B cell (primary cell): ENCODE results near the gene NMD3. TPM values are rescaled to one million over a fixed set of nuclear protein-coding genes. Genes with fewer than 3 reads are reported as not detected.

ENCODE experiments used
- ATAC-seq: fragments of 200-7000 bp; cut with Tn5 transposase; one replicate; pipeline ENCODE4 v1.10.0; 2021; ENCODE audit warnings: low read depth, mild to moderate bottlenecking, moderate number of reproducible peaks, moderate library complexity
- CTCF ChIA-PET: fragments of 350-600 bp; sonication (Branson Sonifier 250); formaldehyde crosslinking; loops from one replicate; lab custom pipeline; 2021; ENCODE audit warnings: antibody characterized with exemption, inconsistent platforms; lab: Charles Lee
- POLR2A ChIA-PET: fragments of 350-600 bp; sonication (Branson Sonifier 250); formaldehyde crosslinking; loops from one replicate; lab custom pipeline; 2021; ENCODE audit warnings: antibody characterized with exemption; lab: Charles Lee
- DNase-seq: peaks from one replicate; pipeline ENCODE4 v3.0.0; 2013
- H2AFZ ChIP-seq: 2 replicates; pipeline ENCODE4 v1.6.1; 2012; ENCODE audit warnings: mild to moderate bottlenecking, low read depth, low read length; ENCODE audit not compliant: insufficient read depth, poor library complexity, severe bottlenecking
- H3K27ac ChIP-seq, 2 donors: 1 replicate in 1 of 2; 2 replicates in 1 of 2; pipeline ENCODE4 v1.5.1; 2012 to 2013; ENCODE audit warnings: low read length in 2 of 2, mild to moderate bottlenecking in 2 of 2, moderate library complexity in 1 of 2
- H3K27me3 ChIP-seq, 4 experiments: fragments of 200-600 bp in 1 of 4; sonication (generic) in 1 of 4; replicated peaks in 1 of 4; 1 replicate in 2 of 4; 2 replicates in 2 of 4; pipeline versions ENCODE4 v1.6.1 to v1.7.0; 2013 to 2016; ENCODE audit warnings: low read length in 3 of 4, mild to moderate bottlenecking in 2 of 4, mixed read lengths in 1 of 4, moderate library complexity in 1 of 4; ENCODE audit not compliant: insufficient read depth in 4 of 4, control insufficient read depth in 3 of 4; ENCODE audit errors: control extremely low read depth in 1 of 4
- H3K36me3 ChIP-seq, 2 experiments: replicated peaks in 1 of 2; 1 replicate in 1 of 2; 2 replicates in 1 of 2; pipeline versions ENCODE4 v1.6.1 to v1.7.1; 2013; ENCODE audit warnings: low read length in 1 of 2; ENCODE audit not compliant: insufficient read depth in 2 of 2, control insufficient read depth in 1 of 2; ENCODE audit errors: control extremely low read depth in 1 of 2, extremely low read depth in 1 of 2
- H3K4me1 ChIP-seq, 2 donors: fragments of 200-600 bp in 1 of 2; sonication (generic) in 1 of 2; 1 replicate in 1 of 2; 2 replicates in 1 of 2; pipeline versions ENCODE4 v1.5.1 to v1.6.1; 2013 to 2017; ENCODE audit warnings: low read length in 2 of 2; ENCODE audit not compliant: control insufficient read depth in 2 of 2, insufficient read depth in 2 of 2
- H3K4me2 ChIP-seq: replicated peaks from 2 replicates; pipeline ENCODE3; 2012; ENCODE audit warnings: mild to moderate bottlenecking, low read depth, low read length; ENCODE audit not compliant: poor library complexity, severe bottlenecking
- H3K4me3 ChIP-seq, 5 experiments: fragments of 200-600 bp in 1 of 5; sonication (generic) in 1 of 5; 1 replicate in 3 of 5; 2 replicates in 2 of 5; pipeline versions ENCODE4 v1.5.1 to v1.7.0; 2011 to 2016; ENCODE audit warnings: low read length in 4 of 5, mild to moderate bottlenecking in 4 of 5, low read depth in 2 of 5, control low read depth in 1 of 5, moderate library complexity in 1 of 5; ENCODE audit not compliant: insufficient read depth in 1 of 5; ENCODE audit errors: control extremely low read depth in 1 of 5, extremely low read depth in 1 of 5
- H3K79me2 ChIP-seq: fragments of 200-600 bp; sonication (generic); one replicate; pipeline ENCODE4 v1.6.0; 2016; ENCODE audit warnings: low read length; ENCODE audit not compliant: control insufficient read depth, insufficient read depth
- H3K9ac ChIP-seq: fragments of 200-600 bp; sonication (generic); 2 replicates; pipeline ENCODE4 v1.6.1; 2017; ENCODE audit warnings: mild to moderate bottlenecking, low read length, moderate library complexity
- H3K9me3 ChIP-seq, 3 donors: one replicate each; pipeline versions ENCODE4 v1.6.1 to v1.7.1; 2013; ENCODE audit warnings: low read length in 2 of 3; ENCODE audit not compliant: control insufficient read depth in 2 of 3, insufficient read depth in 1 of 3; ENCODE audit errors: control extremely low read depth in 1 of 3
- H4K20me1 ChIP-seq: 2 replicates; pipeline ENCODE4 v1.6.0; 2012; ENCODE audit warnings: mild to moderate bottlenecking, low read length; ENCODE audit not compliant: insufficient read depth, control insufficient read depth, poor library complexity, severe bottlenecking
- H3K27ac Mint-ChIP-seq: one replicate; pipeline ENCODE4 v1.8.0; 2021; ENCODE audit warnings: mixed read lengths
- H3K27me3 Mint-ChIP-seq: one replicate; pipeline ENCODE4 v1.8.0; 2021; ENCODE audit warnings: mixed read lengths
- H3K4me1 Mint-ChIP-seq: one replicate; pipeline ENCODE4 v1.8.0; 2021; ENCODE audit warnings: mixed read lengths
- H3K4me3 Mint-ChIP-seq: one replicate; pipeline ENCODE4 v1.8.0; 2021; ENCODE audit warnings: mixed read lengths
- H3K9me3 Mint-ChIP-seq: one replicate; pipeline ENCODE4 v1.8.0; 2022; ENCODE audit warnings: mixed read lengths; ENCODE audit not compliant: insufficient read depth
- CTCF ChIP-seq: fragments of 200-600 bp; IDR thresholded peaks from one replicate; pipeline ENCODE4 v1.8.0; 2022; ENCODE audit warnings: antibody characterized with exemption, mild to moderate bottlenecking
- EZH2 ChIP-seq: IDR thresholded peaks from 2 replicates; pipeline ENCODE4 v1.6.1; 2012; ENCODE audit warnings: borderline replicate concordance, low read depth, mild to moderate bottlenecking, moderate library complexity, low read length; ENCODE audit not compliant: insufficient read depth, poor library complexity, severe bottlenecking
- WGBS: methylation state at CpG from one replicate; pipeline ENCODE4 v1.1.5; 2013; ENCODE audit warnings: missing lambda C conversion rate; ENCODE audit not compliant: insufficient coverage; 5-methylcytosine and 5-hydroxymethylcytosine counted together
- intact Hi-C: fragments of 100-400 bp; cut with micrococcal nuclease; formaldehyde crosslinking; loops from one replicate; pipeline ENCODE4 v1.10.0; 2022
- polyA plus RNA-seq: library from polyadenylated mRNA; depleted of rRNA; stranded (reverse); fragments of >200 nt; gene quantifications from 2 replicates; pipeline ENCODE4 v1.2.3, GENCODE V29; 2012
- total RNA-seq, 2 donors: library from RNA; stranded (reverse); fragments of 120-200 nt in 1 of 2; gene quantifications; 1 replicate in 1 of 2; 2 replicates in 1 of 2; pipeline versions ENCODE4 v1.2.3 to v1.2.4, GENCODE V29; 2013 to 2022

NMD3 gene
- total and polyA plus RNA-seq, 2 donors (not counting 1 experiment from before 2014, with no cell fraction given): 14.5 to 38.0 TPM

- WGBS: 100% methylated on average over 1 of the region's 2 CpGs
- Histone ChIP-seq H3K79me2 (no peaks in the 10 kb centered on the region), H3K27me3 (no peaks in the 10 kb centered on the region), H3K4me1 (no peaks in the 10 kb centered on the region), H4K20me1 (no peaks in the 10 kb centered on the region), H3K4me3 (no peak overlapping the region), H3K9ac (no peak overlapping the region), H3K27ac (no peak overlapping the region), H3K36me3 (peaks cover 0 to 1% of the 10 kb centered on the region in 2 experiments), H3K9me3 (peaks cover 0 to 10% (median under 1%) of the 10 kb centered on the region in 3 donors), H2AFZ (no peak overlapping the region), H3K4me2 (no peak overlapping the region)
- Mint-ChIP-seq H3K27ac (no peak overlapping the region), H3K4me1 (no peaks in the 10 kb centered on the region), H3K4me3 (no peak overlapping the region), H3K27me3 (no peaks in the 10 kb centered on the region), H3K9me3 (peaks cover 5% of the 10 kb centered on the region)
- intact Hi-C loops: no loop called here
- DNase-seq (no peak), ATAC-seq (no peak)
- no peak for TF ChIP-seq CTCF
- TF ChIP-seq EZH2: no peak
- ChIA-PET POLR2A (no interaction called here), CTCF (interaction anchor here (1.2 kb wide), 1 partner anchor 12 kb away, joined by 4 read pairs; no protein-coding TSS in a partner anchor)
These were observed 51.4 kb downstream of the NMD3 start for GRCh38 chr3:161272524-161272923.

DNA sequence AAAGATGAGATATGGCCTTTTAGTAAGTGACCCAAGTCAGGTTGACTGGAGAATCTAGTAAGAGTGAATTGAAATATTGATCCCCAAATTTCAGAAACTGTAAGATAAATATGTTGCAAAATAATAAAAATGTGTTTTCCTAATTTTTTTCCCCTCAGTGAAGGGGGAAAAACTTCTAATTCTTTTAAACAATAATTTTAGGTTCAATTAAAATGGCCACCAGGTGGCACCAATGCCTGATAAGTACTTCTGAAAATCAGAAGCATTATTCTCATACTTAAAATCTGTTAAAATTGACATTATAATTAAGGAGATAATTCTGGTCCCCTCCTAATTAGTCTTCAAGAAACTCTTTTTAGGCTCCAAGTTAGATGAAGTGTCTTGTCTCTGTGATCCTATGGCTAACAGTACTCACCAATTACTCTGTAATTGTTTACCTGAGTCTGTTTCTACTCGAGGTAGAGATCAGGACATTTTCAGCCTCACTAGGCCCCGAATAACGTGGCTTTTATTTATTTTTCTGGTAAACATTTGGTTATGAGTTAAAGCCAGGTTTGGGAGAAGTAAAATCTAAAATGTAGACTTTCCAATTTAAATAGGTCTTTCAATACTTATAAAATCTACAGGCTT is 52.6 kb downstream of the NMD3 start:
- Histone ChIP-seq H3K27ac (no peak overlapping the region), H3K79me2 (no peaks in the 10 kb centered on the region), H3K9ac (no peak overlapping the region), H3K4me3 (no peak overlapping the region), H4K20me1 (no peaks in the 10 kb centered on the region), H3K27me3 (no peaks in the 10 kb centered on the region), H3K4me2 (no peak overlapping the region), H2AFZ (no peak overlapping the region), H3K4me1 (no peaks in the 10 kb centered on the region), H3K36me3 (peaks cover 0 to 1% of the 10 kb centered on the region in 2 experiments), H3K9me3 (peaks cover 0 to 17% (median 7%) of the 10 kb centered on the region in 3 donors)
- Mint-ChIP-seq H3K27ac (no peak overlapping the region), H3K9me3 (peaks cover 9% of the 10 kb centered on the region), H3K4me3 (no peak overlapping the region), H3K4me1 (no peaks in the 10 kb centered on the region), H3K27me3 (no peaks in the 10 kb centered on the region)
- ChIA-PET CTCF (interaction anchor here (0.6 to 2.2 kb wide), 7 partner anchors 23 to 565 kb away, joined by 3 to 18 read pairs (median 3); no protein-coding TSS in a partner anchor), POLR2A (no interaction called here)
- peak; percentile 8 for DNase-seq
- ATAC-seq: no peak
- no peak for TF ChIP-seq EZH2
- TF ChIP-seq CTCF: peak; percentile 71
- no CpG with 5 or more reads among the region's 3 CpGs for WGBS
- intact Hi-C loops: loop anchor here (1.0 kb wide), 1 partner anchor 151 kb away; no protein-coding TSS in a partner anchor
